Thyroid gland (tissue), 4 donors: ENCODE measurements around the gene ANKS4B. TPM values are rescaled to one million over a fixed set of nuclear protein-coding genes. Genes with fewer than 3 reads are reported as not detected.

Source experiments
- DNase-seq, 2 donors: peaks; one replicate each; pipeline ENCODE4 v3.0.0-alpha.2; 2019
- H3K27ac ChIP-seq, 3 donors: fragments of 200-600 bp; sonication (generic); 1 replicate in 2 of 3; 2 replicates in 1 of 3; pipeline ENCODE4 v1.5.1; 2016 to 2019; ENCODE audit warnings: mild to moderate bottlenecking in 1 of 3, moderate library complexity in 1 of 3
- H3K27me3 ChIP-seq: fragments of 200-600 bp; sonication (generic); one replicate; pipeline ENCODE4 v1.5.1; 2019
- H3K36me3 ChIP-seq, 2 donors: fragments of 200-600 bp; sonication (generic); one replicate each; pipeline ENCODE4 v1.5.1; 2016 to 2019
- H3K4me1 ChIP-seq, 2 donors: fragments of 200-600 bp; sonication (generic); one replicate each; pipeline ENCODE4 v1.5.1; 2017 to 2019
- H3K4me3 ChIP-seq, 3 donors: fragments of 200-600 bp; sonication (generic); replicated peaks in 1 of 3; 1 replicate in 2 of 3; 2 replicates in 1 of 3; pipeline ENCODE4 v1.5.1; 2016; ENCODE audit warnings: mild to moderate bottlenecking in 1 of 3
- H3K9me3 ChIP-seq: fragments of 200-600 bp; sonication (generic); one replicate; pipeline ENCODE4 v1.5.1; 2017
- POLR2A ChIP-seq, 2 donors: fragments of 450-650 bp; IDR thresholded peaks; one replicate each; pipeline ENCODE4 v1.6.1; 2017; ENCODE audit warnings: antibody characterized with exemption in 2 of 2, mild to moderate bottlenecking in 2 of 2, moderate library complexity in 1 of 2
- WGBS, 2 donors: methylation state at CpG; one replicate each; pipeline ENCODE4 v1.1.5; 2017; 5-methylcytosine and 5-hydroxymethylcytosine counted together
- intact Hi-C: fragments of 100-400 bp; cut with DNase I; formaldehyde crosslinking; loops from one replicate; pipeline ENCODE4 v1.15.1; 2023
- total RNA-seq, 4 donors: library from RNA; depleted of rRNA; stranded (reverse); fragments of >200 nt; gene quantifications; one replicate each; pipeline ENCODE4 v1.2.3, GENCODE V29; 2016
- TF ChIP-seq, protein P1 (sequence below), 6 experiments: fragments of 200-600 bp in 3 of 6; fragments of 450-650 bp in 3 of 6; sonication (generic) in 3 of 6; IDR thresholded peaks; one replicate each; pipeline ENCODE4 v1.5.1; 2016 to 2019; ENCODE audit warnings: antibody characterized with exemption in 6 of 6, mild to moderate bottlenecking in 2 of 6, inconsistent platforms in 1 of 6, moderate library complexity in 1 of 6

ANKS4B gene
- total RNA-seq, 4 donors from 2014 or later, result not detected

DNA sequence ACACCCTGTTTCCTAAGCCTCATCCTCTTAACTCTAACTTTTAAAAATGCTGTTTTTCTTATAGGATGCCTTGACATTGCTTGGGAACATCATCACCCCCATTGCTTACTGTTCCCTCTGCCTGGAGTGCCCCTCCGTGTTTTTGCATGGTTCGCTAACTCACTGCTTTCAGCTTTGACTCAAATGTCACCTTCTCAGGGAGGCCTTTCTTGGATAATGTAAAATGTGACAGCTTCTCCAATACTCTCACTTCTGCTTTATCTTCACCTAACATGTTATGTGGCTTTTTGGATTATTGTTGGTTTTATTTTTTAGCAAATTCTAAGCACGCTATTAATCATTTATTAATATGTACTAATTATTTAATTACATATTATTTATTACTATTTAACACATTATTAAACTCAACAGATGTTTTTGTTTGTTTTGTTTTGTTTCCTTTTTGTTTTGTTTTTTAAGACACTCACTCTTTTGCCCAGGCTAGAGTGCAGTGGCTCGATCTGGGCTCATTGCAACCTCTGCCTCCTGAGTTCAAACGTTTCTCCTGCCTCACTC is 40.8 kb downstream of the ANKS4B start:
- Histone ChIP-seq H3K4me1 (peaks cover 0 to 6% of the 10 kb centered on the region in 2 donors), H3K4me3 (no peak overlapping the region), H3K9me3 (no peaks in the 10 kb centered on the region), H3K36me3 (no peaks in the 10 kb centered on the region), H3K27me3 (no peaks in the 10 kb centered on the region), H3K27ac (no peak overlapping the region)
- DNase-seq, result no peak
- intact Hi-C loops, result no loop called here
- TF ChIP-seq, protein P1, sequence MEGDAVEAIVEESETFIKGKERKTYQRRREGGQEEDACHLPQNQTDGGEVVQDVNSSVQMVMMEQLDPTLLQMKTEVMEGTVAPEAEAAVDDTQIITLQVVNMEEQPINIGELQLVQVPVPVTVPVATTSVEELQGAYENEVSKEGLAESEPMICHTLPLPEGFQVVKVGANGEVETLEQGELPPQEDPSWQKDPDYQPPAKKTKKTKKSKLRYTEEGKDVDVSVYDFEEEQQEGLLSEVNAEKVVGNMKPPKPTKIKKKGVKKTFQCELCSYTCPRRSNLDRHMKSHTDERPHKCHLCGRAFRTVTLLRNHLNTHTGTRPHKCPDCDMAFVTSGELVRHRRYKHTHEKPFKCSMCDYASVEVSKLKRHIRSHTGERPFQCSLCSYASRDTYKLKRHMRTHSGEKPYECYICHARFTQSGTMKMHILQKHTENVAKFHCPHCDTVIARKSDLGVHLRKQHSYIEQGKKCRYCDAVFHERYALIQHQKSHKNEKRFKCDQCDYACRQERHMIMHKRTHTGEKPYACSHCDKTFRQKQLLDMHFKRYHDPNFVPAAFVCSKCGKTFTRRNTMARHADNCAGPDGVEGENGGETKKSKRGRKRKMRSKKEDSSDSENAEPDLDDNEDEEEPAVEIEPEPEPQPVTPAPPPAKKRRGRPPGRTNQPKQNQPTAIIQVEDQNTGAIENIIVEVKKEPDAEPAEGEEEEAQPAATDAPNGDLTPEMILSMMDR (IDR thresholded peaks at IDR 0.05), result no peak
- TF ChIP-seq POLR2A (IDR thresholded peaks at IDR 0.05), result no peak
- 66 to 74% methylated on average over 5 of the region's 5 CpGs for WGBS, 2 donors

DNA sequence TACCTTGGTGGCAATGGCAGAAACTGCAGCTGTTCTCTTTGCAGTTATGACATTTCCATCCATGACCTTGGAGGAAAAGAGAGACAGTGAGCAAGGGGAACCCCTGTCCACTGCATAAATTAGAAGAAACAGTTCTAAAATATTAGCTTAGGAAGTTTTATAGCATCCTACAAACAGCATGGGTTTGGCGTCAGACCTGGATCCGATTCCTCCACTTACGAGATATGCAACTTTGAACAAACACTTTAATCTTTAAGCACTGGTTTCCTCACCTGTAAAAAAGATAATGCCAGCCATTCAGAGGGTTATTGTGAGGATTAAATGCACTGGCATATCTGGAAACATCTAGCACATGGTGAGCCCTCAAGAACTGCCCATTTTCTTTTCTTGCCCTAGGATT is 42.0 kb downstream of the ANKS4B start:
- Histone ChIP-seq H3K4me3 (no peak overlapping the region), H3K27me3 (no peaks in the 10 kb centered on the region), H3K4me1 (peaks cover 0 to 6% of the 10 kb centered on the region in 2 donors), H3K9me3 (no peaks in the 10 kb centered on the region), H3K36me3 (no peaks in the 10 kb centered on the region), H3K27ac (no peak overlapping the region)
- intact Hi-C loops, result no loop called here
- TF ChIP-seq, protein P1 (IDR thresholded peaks at IDR 0.05), result no peak
- no peak for TF ChIP-seq POLR2A (IDR thresholded peaks at IDR 0.05)
- 92 to 98% methylated on average over 3 of the region's 3 CpGs for WGBS, 2 donors
- DNase-seq, result no peak

DNA sequence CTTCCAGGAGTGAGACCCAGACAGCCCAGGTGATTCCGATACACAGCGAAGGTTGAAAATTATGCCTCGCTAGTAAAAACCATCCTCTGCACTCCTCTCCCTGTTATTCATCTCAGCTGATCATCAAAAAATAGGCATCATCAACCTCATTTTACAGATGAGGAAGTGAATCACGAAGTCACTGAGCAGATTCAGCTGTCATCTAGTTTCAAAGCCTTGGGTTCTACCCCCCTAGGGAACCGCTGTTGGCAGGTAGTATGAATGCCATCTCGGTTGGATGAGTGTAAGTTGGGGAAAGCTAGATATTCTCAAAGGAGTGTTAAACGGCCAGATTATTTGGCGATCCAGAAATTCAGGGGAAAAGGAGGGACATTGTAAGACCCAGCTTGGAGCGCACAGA is 42.6 kb downstream of the ANKS4B start:
- intact Hi-C loops, result no loop called here
- H3K27me3 ChIP-seq, result no peaks in the 10 kb centered on the region

DNA sequence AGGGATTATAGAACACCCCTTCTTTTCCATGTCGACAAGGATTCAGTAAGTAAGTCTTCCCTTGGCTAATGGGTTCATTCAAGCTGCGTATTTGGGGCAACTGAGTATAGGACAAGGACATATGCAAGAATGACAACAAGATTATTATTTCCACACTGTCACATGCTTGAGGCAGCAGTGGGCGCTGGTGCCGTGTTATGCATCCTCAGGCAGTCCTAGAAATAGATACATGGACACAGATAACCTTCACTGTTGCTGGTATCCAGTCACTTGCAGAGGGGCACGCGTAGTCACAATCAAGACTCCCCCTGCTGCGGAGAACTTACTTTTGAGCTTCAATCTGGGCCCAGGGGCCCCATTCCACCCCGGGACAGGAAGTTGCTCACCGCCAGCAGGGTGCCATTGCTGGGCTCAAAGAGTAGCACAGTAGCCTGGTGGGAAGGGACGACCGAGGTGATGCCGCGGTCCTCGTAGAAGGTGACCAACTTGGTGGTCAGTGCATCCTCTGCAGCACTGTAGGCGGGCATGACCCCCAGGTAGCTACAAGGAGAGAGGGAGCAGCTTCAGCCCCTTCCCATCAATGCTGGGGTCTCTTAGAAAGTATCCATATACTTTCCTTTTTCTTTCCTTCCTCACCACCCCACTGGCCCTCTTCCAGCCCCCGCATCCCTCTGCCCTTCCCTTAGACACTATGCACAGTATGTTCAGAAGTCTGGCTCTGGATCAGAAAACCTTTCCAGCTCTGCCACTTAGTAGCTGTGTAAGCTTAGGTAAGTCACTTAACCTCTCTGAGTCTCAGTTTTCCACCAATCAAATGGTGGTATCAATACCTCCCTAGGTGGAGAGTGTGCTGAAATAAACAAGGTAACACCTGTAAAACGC is 43.8 kb downstream of the ANKS4B start:
- Histone ChIP-seq H3K4me1 (peaks cover 0 to 6% of the 10 kb centered on the region in 2 donors), H3K9me3 (no peaks in the 10 kb centered on the region), H3K27ac (no peak overlapping the region), H3K27me3 (no peaks in the 10 kb centered on the region), H3K4me3 (no peak overlapping the region), H3K36me3 (no peaks in the 10 kb centered on the region)
- TF ChIP-seq POLR2A (IDR thresholded peaks at IDR 0.05), result no peak
- TF ChIP-seq, protein P1 (IDR thresholded peaks at IDR 0.05), result no peak
- intact Hi-C loops, result no loop called here
- DNase-seq, result no peak
- WGBS, 2 donors, result 74 to 81% methylated on average over 17 of the region's 17 CpGs

More for the DNA sequence above, 42.6 kb downstream of the ANKS4B start:
- Histone ChIP-seq H3K9me3 (no peaks in the 10 kb centered on the region), H3K4me3 (no peak overlapping the region), H3K4me1 (peaks cover 0 to 6% of the 10 kb centered on the region in 2 donors), H3K27ac (no peak overlapping the region), H3K36me3 (no peaks in the 10 kb centered on the region)
- 80 to 88% methylated on average over 9 of the region's 9 CpGs for WGBS, 2 donors
- DNase-seq, result no peak
- TF ChIP-seq, protein P1 (IDR thresholded peaks at IDR 0.05), result no peak
- TF ChIP-seq POLR2A (IDR thresholded peaks at IDR 0.05), result no peak
